Activated CD8-positive, alpha-beta memory T cell treated with anti-CD3 and anti-CD28 coated beads, Interleukin-2, amount 50 U/mL, for 24 hours (primary cell): ENCODE data around the gene BAG1.

Source experiments
- DNase-seq: peaks from one replicate; pipeline ENCODE4 v3.0.0-alpha.2; 2020; ENCODE audit errors: extremely low read depth

Gene BAG1

GRCh38 chr9:33264473-33265177, at the start of gene BAG1, which contains the start of gene CHMP5:
Gene BAG1 (minus strand): TSS chr9:33264708.
Gene CHMP5 (plus strand): TSS chr9:33265049. CDS start chr9:33265079, 30 bp downstream.
- peak; percentile 100 for DNase-seq

GRCh38 chr9:33311953-33312352, 47.4 kb upstream of the BAG1 start:
- DNase-seq, result no peak

- DNase-seq, result no peak
Observed at GRCh38 chr9:33310748-33311147, 46.2 kb upstream of the BAG1 start.

GRCh38 chr9:33309903-33310302, 45.4 kb upstream of the BAG1 start:
- DNase-seq, result no peak

GRCh38 chr9:33307067-33307466, 42.6 kb upstream of the BAG1 start:
- DNase-seq, result no peak

GRCh38 chr9:33306037-33306436, 41.5 kb upstream of the BAG1 start:
- DNase-seq, result no peak

- DNase-seq, result no peak
Observed at GRCh38 chr9:33304362-33304761, 39.9 kb upstream of the BAG1 start.

- DNase-seq, result no peak
Observed at GRCh38 chr9:33300546-33300945, 36.0 kb upstream of the BAG1 start.

GRCh38 chr9:33297432-33297831, 32.9 kb upstream of the BAG1 start:
- no peak for DNase-seq

- no peak for DNase-seq
Observed at GRCh38 chr9:33295571-33295970, 31.1 kb upstream of the BAG1 start.

GRCh38 chr9:33294670-33295432, 30.3 kb upstream of the BAG1 start:
- no peak for DNase-seq

GRCh38 chr9:33293782-33294181, 29.3 kb upstream of the BAG1 start:
- no peak for DNase-seq

- DNase-seq, result no peak
Observed at GRCh38 chr9:33291901-33292300, 27.4 kb upstream of the BAG1 start.

GRCh38 chr9:33291031-33291397, 26.5 kb upstream of the BAG1 start:
- no peak for DNase-seq

GRCh38 chr9:33290247-33291030, 25.9 kb upstream of the BAG1 start, which contains the start of gene NFX1:
Gene NFX1 (plus strand): TSS chr9:33290516. CDS start chr9:33290573, 57 bp downstream.
- peak; percentile 94 for DNase-seq

GRCh38 chr9:33289936-33290246, 25.4 kb upstream of the BAG1 start:
- DNase-seq, result no peak

- no peak for DNase-seq
Observed at GRCh38 chr9:33289496-33289895, 25.0 kb upstream of the BAG1 start.

- DNase-seq, result no peak
Observed at GRCh38 chr9:33288828-33289483, 24.4 kb upstream of the BAG1 start.

- no peak for DNase-seq
Observed at GRCh38 chr9:33288235-33288634, 23.7 kb upstream of the BAG1 start.

GRCh38 chr9:33287087-33287490, 22.6 kb upstream of the BAG1 start:
- no peak for DNase-seq

- DNase-seq, result no peak
Observed at GRCh38 chr9:33285502-33285901, 21.0 kb upstream of the BAG1 start.

GRCh38 chr9:33277484-33277883, 13.0 kb upstream of the BAG1 start:
- no peak for DNase-seq
